Endothelial cell of umbilical vein (primary cell): ENCODE results near the gene ALOX5. TPM values are rescaled to one million over a fixed set of nuclear protein-coding genes. Genes with fewer than 3 reads are reported as not detected.

ENCODE experiments used
- BruUV-seq: library from RNA; stranded (reverse); fragments of 400-500 nt; replicated peaks from 2 replicates; lab custom pipeline; 2021; lab: Mats Ljungman, UMichigan
- CTCF ChIA-PET: fragments of 300-600, 350-600 bp; sonication (Branson Sonifier 250); formaldehyde crosslinking; loops from one replicate; lab custom pipeline; 2021; ENCODE audit warnings: antibody characterized with exemption, inconsistent platforms; lab: Charles Lee
- POLR2A ChIA-PET: fragments of 300-600, 350-600 bp; sonication (Branson Sonifier 250); formaldehyde crosslinking; loops from one replicate; lab custom pipeline; 2021; ENCODE audit warnings: antibody characterized with exemption, inconsistent platforms; lab: Charles Lee
- DNase-seq: peaks from one replicate; pipeline ENCODE4 v3.0.0-alpha.2; 2011; ENCODE audit warnings: low read depth, low spot score
- FAIRE-seq: peaks from 2 replicates; lab custom pipeline; 2011; peaks lifted over from hg19 to GRCh38; lab: Jason Lieb, UNC
- H2AFZ ChIP-seq: 2 replicates; pipeline ENCODE4 v1.6.0; 2012; ENCODE audit warnings: low read depth, low read length, control low read depth, inconsistent platforms
- H3K27ac ChIP-seq: 2 replicates; pipeline ENCODE4 v1.5.1; 2011; ENCODE audit warnings: low read depth, mild to moderate bottlenecking, control low read depth, low read length, moderate library complexity; ENCODE audit not compliant: insufficient read depth
- H3K27me3 ChIP-seq, 2 experiments: 2 replicates each; pipeline versions ENCODE4 v1.6.0 to v1.6.1; 2011; ENCODE audit warnings: low read length in 2 of 2, mixed read lengths in 1 of 2; ENCODE audit not compliant: control insufficient read depth in 2 of 2, insufficient read depth in 2 of 2
- H3K36me3 ChIP-seq, 2 experiments: 2 replicates in 1 of 2; 3 replicates in 1 of 2; pipeline ENCODE4 v1.5.1; 2011; ENCODE audit warnings: low read length in 2 of 2, mild to moderate bottlenecking in 1 of 2, moderate library complexity in 1 of 2; ENCODE audit not compliant: control insufficient read depth in 2 of 2, insufficient read depth in 2 of 2; ENCODE audit errors: extremely low read depth in 1 of 2
- H3K4me1 ChIP-seq: 3 replicates; pipeline ENCODE4 v1.5.1; 2011; ENCODE audit warnings: mild to moderate bottlenecking, low read length; ENCODE audit not compliant: control insufficient read depth, insufficient read depth; ENCODE audit errors: extremely low read depth
- H3K4me2 ChIP-seq: 2 replicates; pipeline ENCODE4 v1.6.1; 2011; ENCODE audit warnings: low read length, control low read depth, mixed read lengths; ENCODE audit not compliant: insufficient read depth
- H3K4me3 ChIP-seq, 3 experiments: fragments of 200-600 bp in 1 of 3; sonication (generic), shearing (Covaris generic) in 1 of 3; replicated peaks in 1 of 3; 2 replicates each; pipeline ENCODE4 v1.5.1; 2011 to 2016; ENCODE audit warnings: control low read depth in 3 of 3, low read length in 3 of 3, mild to moderate bottlenecking in 2 of 3, inconsistent platforms in 1 of 3, low read depth in 1 of 3, moderate library complexity in 1 of 3; ENCODE audit not compliant: insufficient read depth in 1 of 3
- H3K79me2 ChIP-seq: 2 replicates; pipeline ENCODE4 v1.6.0; 2012; ENCODE audit warnings: low read length, inconsistent platforms; ENCODE audit not compliant: control insufficient read depth, insufficient read depth
- H3K9ac ChIP-seq: replicated peaks from 2 replicates; pipeline ENCODE3; 2011; ENCODE audit warnings: low read length, control low read depth; ENCODE audit not compliant: insufficient read depth; ENCODE audit errors: extremely low read depth
- H3K9me1 ChIP-seq: replicated peaks from 3 replicates; pipeline ENCODE4 v1.6.0; 2011; ENCODE audit warnings: mild to moderate bottlenecking, low read length; ENCODE audit not compliant: control insufficient read depth, insufficient read depth; ENCODE audit errors: extremely low read depth
- H3K9me3 ChIP-seq: replicated peaks from 2 replicates; pipeline ENCODE4 v1.5.1; 2012; ENCODE audit warnings: low read length, inconsistent platforms; ENCODE audit not compliant: control insufficient read depth, insufficient read depth
- H4K20me1 ChIP-seq: replicated peaks from 2 replicates; pipeline ENCODE3; 2011; ENCODE audit warnings: mild to moderate bottlenecking, low read length; ENCODE audit not compliant: control insufficient read depth, insufficient read depth; ENCODE audit errors: extremely low read depth
- EZH2 ChIP-seq: IDR thresholded peaks from 2 replicates; pipeline ENCODE4 v1.6.1; 2012; ENCODE audit warnings: borderline replicate concordance, low read depth, mild to moderate bottlenecking, moderate library complexity, low read length, inconsistent platforms; ENCODE audit not compliant: severe bottlenecking
- FOS ChIP-seq: IDR thresholded peaks from 2 replicates; pipeline ENCODE4 v1.6.1; 2011; ENCODE audit warnings: mild to moderate bottlenecking, low read length, moderate library complexity, borderline replicate concordance; ENCODE audit not compliant: insufficient read depth
- GATA2 ChIP-seq: IDR thresholded peaks from 2 replicates; pipeline ENCODE4 v1.7.0; 2011; ENCODE audit warnings: low read depth, mild to moderate bottlenecking, moderate library complexity, mixed read lengths, low read length; ENCODE audit not compliant: insufficient read length, insufficient read depth
- JUN ChIP-seq: IDR thresholded peaks from 2 replicates; pipeline ENCODE4 v1.6.1; 2011; ENCODE audit warnings: borderline replicate concordance, low read depth; ENCODE audit not compliant: insufficient read length, insufficient read depth
- MYC ChIP-seq: IDR thresholded peaks from one replicate; pipeline ENCODE4 v1.6.1; 2011; ENCODE audit warnings: mild to moderate bottlenecking, low read depth, low read length
- POLR2A ChIP-seq: IDR thresholded peaks from 2 replicates; pipeline ENCODE4 v1.6.1; 2012; ENCODE audit warnings: low read depth, mild to moderate bottlenecking, control low read depth, low read length
- POLR2AphosphoS5 ChIP-seq: IDR thresholded peaks from 2 replicates; pipeline ENCODE4 v1.6.1; 2012; ENCODE audit warnings: low read depth, mild to moderate bottlenecking, control low read depth, low read length, moderate library complexity; ENCODE audit not compliant: insufficient read depth
- dilution Hi-C: fragments of 300-500 bp; cut with MboI; formaldehyde crosslinking; loops from one replicate; pipeline ENCODE4 v1.15.0; 2019; ENCODE audit warnings: low sequenced_read_pairs; ENCODE audit not compliant: extremely low pct_ligation_motif_present
- intact Hi-C: fragments of 100-400 bp; cut with micrococcal nuclease; formaldehyde crosslinking; loops from one replicate; pipeline ENCODE4 v1.10.0; 2022
- polyA plus RNA-seq, 4 experiments: library from polyadenylated mRNA; depleted of rRNA in 3 of 4; stranded (reverse) in 3 of 4; unstranded in 1 of 4; fragments of >200 nt; gene quantifications; 2 replicates each; pipeline versions ENCODE4 v1.2.1 to v1.2.3, GENCODE V29; 2011 to 2012; ENCODE audit warnings: missing spikeins in 1 of 4
- total RNA-seq: library from RNA; stranded (reverse); gene quantifications from 2 replicates; pipeline ENCODE4 v1.2.3, GENCODE V29; 2021
- TF ChIP-seq, protein P1 (sequence below): IDR thresholded peaks from 2 replicates; pipeline ENCODE4 v1.6.1; 2011; ENCODE audit not compliant: insufficient read depth, insufficient read length
- TF ChIP-seq, protein P2 (sequence below), 2 donors: IDR thresholded peaks; 1 replicate in 1 of 2; 2 replicates in 1 of 2; pipeline ENCODE4 v1.5.1; 2011; ENCODE audit warnings: low read length in 2 of 2, mild to moderate bottlenecking in 2 of 2, moderate library complexity in 2 of 2, control low read depth in 1 of 2, inconsistent platforms in 1 of 2, low read depth in 1 of 2; ENCODE audit not compliant: insufficient read depth in 1 of 2; ENCODE audit errors: extremely low read depth in 1 of 2

The ALOX5 gene
- total and polyA plus RNA-seq, 2 donors (not counting 3 experiments of a cell fraction or from before 2014, with no cell fraction given), result 0.04 TPM; not detected in 1

DNA sequence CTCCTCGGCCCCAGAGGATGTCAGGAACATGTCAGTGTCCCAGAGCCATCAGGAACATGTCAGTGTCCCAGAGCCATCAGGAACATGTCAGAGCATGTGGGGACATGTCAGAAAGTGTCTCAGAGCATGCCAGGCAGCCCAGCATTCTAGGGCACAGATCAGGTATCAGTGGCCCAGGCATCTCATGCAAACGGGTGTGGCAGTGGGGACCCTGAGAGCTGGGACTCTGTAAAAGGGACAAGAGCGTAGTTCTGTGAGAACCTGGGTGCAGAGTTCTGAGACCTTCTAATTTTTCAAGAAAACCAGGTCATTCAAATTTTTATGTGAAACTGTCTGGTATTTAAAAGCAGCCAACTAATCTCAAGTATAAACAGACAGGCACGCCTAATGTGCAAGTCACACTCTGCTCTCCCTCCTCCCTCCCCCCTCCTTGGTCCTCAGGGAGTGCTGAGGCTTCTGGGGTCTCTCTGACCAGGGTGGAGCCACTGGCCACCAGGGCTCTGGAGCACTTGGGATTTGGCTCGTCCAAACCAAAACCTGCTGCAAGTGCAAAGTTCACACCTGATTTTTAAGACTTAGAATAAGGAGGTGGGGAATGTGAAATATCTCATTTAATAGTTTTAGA, 64.6 kb downstream of the ALOX5 start:
- intact Hi-C loops (no loop called here), dilution Hi-C loops (no loop called here)
- H3K4me3 ChIP-seq, result no peak overlapping the region
- POLR2A ChIA-PET, result no interaction called here
- H4K20me1 ChIP-seq, result no peaks in the 10 kb centered on the region
- no peak for DNase-seq
- no TSS peak for BruUV-seq
- H3K9me3 ChIP-seq, result no peaks in the 10 kb centered on the region
- no peak overlapping the region for H3K9ac ChIP-seq
- FAIRE-seq, result no peak
- peaks cover 0 to 10% of the 10 kb centered on the region in 2 experiments for H3K27me3 ChIP-seq
- H3K9me1 ChIP-seq, result no peaks in the 10 kb centered on the region
- CTCF ChIA-PET, result no interaction called here
- H3K27ac ChIP-seq, result no peak overlapping the region
- no peaks in the 10 kb centered on the region for H3K36me3 ChIP-seq
- H3K4me2 ChIP-seq, result no peak overlapping the region
- H3K79me2 ChIP-seq, result no peaks in the 10 kb centered on the region
- no peak for TF ChIP-seq JUN
- TF ChIP-seq GATA2, result no peak
- TF ChIP-seq POLR2A, result no peak
- TF ChIP-seq, protein P1, sequence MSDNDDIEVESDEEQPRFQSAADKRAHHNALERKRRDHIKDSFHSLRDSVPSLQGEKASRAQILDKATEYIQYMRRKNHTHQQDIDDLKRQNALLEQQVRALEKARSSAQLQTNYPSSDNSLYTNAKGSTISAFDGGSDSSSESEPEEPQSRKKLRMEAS, result no peak
- no peak for TF ChIP-seq MYC
- no peak for TF ChIP-seq POLR2AphosphoS5
- no peak for TF ChIP-seq FOS
- TF ChIP-seq EZH2, result no peak
- TF ChIP-seq, protein P2, sequence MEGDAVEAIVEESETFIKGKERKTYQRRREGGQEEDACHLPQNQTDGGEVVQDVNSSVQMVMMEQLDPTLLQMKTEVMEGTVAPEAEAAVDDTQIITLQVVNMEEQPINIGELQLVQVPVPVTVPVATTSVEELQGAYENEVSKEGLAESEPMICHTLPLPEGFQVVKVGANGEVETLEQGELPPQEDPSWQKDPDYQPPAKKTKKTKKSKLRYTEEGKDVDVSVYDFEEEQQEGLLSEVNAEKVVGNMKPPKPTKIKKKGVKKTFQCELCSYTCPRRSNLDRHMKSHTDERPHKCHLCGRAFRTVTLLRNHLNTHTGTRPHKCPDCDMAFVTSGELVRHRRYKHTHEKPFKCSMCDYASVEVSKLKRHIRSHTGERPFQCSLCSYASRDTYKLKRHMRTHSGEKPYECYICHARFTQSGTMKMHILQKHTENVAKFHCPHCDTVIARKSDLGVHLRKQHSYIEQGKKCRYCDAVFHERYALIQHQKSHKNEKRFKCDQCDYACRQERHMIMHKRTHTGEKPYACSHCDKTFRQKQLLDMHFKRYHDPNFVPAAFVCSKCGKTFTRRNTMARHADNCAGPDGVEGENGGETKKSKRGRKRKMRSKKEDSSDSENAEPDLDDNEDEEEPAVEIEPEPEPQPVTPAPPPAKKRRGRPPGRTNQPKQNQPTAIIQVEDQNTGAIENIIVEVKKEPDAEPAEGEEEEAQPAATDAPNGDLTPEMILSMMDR (IDR thresholded peaks at IDR 0.05; ENCODE audit: extremely low read depth in 1 of 2, insufficient read depth in 1 of 2, low read depth in 1 of 2, low read length in 2 of 2), result no peak
- no peaks in the 10 kb centered on the region for H3K4me1 ChIP-seq
- no peak overlapping the region for H2AFZ ChIP-seq
